Astrocyte (in vitro differentiated cells and primary cell): ENCODE data around the gene SLC12A3. TPM values are rescaled to one million over a fixed set of nuclear protein-coding genes. Genes with fewer than 3 reads are reported as not detected.

Experiments
- DNase-seq: peaks from one replicate; pipeline ENCODE4 v3.0.0-alpha.2; 2010; ENCODE audit warnings: low read depth
- FAIRE-seq: peaks from 2 replicates; lab custom pipeline; 2011; peaks lifted over from hg19 to GRCh38; lab: Jason Lieb, UNC
- H2AFZ ChIP-seq: 2 replicates; pipeline ENCODE4 v1.6.0; 2012; ENCODE audit warnings: low read depth, low read length, inconsistent platforms
- H3K27ac ChIP-seq: 2 replicates; pipeline ENCODE4 v1.5.1; 2011; ENCODE audit warnings: low read depth, low read length, inconsistent platforms
- H3K27me3 ChIP-seq: 2 replicates; pipeline ENCODE4 v1.6.0; 2011; ENCODE audit warnings: low read length, inconsistent platforms; ENCODE audit not compliant: insufficient read depth
- H3K36me3 ChIP-seq: 2 replicates; pipeline ENCODE4 v1.5.1; 2011; ENCODE audit warnings: low read length, inconsistent platforms; ENCODE audit not compliant: insufficient read depth
- H3K4me1 ChIP-seq: 2 replicates; pipeline ENCODE4 v1.5.1; 2011; ENCODE audit warnings: low read length, inconsistent platforms; ENCODE audit not compliant: insufficient read depth
- H3K4me2 ChIP-seq: 2 replicates; pipeline ENCODE4 v1.6.0; 2012; ENCODE audit warnings: low read length, inconsistent platforms
- H3K4me3 ChIP-seq: 2 replicates; pipeline ENCODE4 v1.5.1; 2011; ENCODE audit warnings: low read depth, mild to moderate bottlenecking, low read length, inconsistent platforms; ENCODE audit not compliant: insufficient read depth
- H3K79me2 ChIP-seq: 2 replicates; pipeline ENCODE4 v1.6.0; 2012; ENCODE audit warnings: mild to moderate bottlenecking, low read length, inconsistent platforms; ENCODE audit not compliant: insufficient read depth
- H3K9ac ChIP-seq: 2 replicates; pipeline ENCODE4 v1.6.0; 2012; ENCODE audit warnings: mild to moderate bottlenecking, low read length, inconsistent platforms
- H3K9me3 ChIP-seq: 2 replicates; pipeline ENCODE4 v1.5.1; 2012; ENCODE audit warnings: low read depth, mild to moderate bottlenecking, low read length, inconsistent platforms; ENCODE audit not compliant: insufficient read depth
- H4K20me1 ChIP-seq: 2 replicates; pipeline ENCODE4 v1.6.0; 2012; ENCODE audit warnings: low read length, inconsistent platforms; ENCODE audit not compliant: insufficient read depth
- H3K27ac Mint-ChIP-seq: one replicate; pipeline ENCODE4 v1.8.0; 2021; ENCODE audit warnings: mild to moderate bottlenecking, mixed read lengths; ENCODE audit not compliant: unreplicated experiment
- H3K27me3 Mint-ChIP-seq: one replicate; pipeline ENCODE4 v1.8.0; 2021; ENCODE audit warnings: low read depth, mixed read lengths; ENCODE audit not compliant: unreplicated experiment
- H3K36me3 Mint-ChIP-seq: one replicate; pipeline ENCODE4 v1.8.0; 2021; ENCODE audit warnings: low read depth, mixed read lengths; ENCODE audit not compliant: unreplicated experiment
- H3K4me1 Mint-ChIP-seq: one replicate; pipeline ENCODE4 v1.8.0; 2021; ENCODE audit warnings: low read depth, mixed read lengths; ENCODE audit not compliant: unreplicated experiment
- H3K4me3 Mint-ChIP-seq: one replicate; pipeline ENCODE4 v1.8.0; 2021; ENCODE audit warnings: mild to moderate bottlenecking, moderate library complexity, mixed read lengths; ENCODE audit not compliant: unreplicated experiment
- H3K9me3 Mint-ChIP-seq: one replicate; pipeline ENCODE4 v1.8.0; 2021; ENCODE audit warnings: mild to moderate bottlenecking, mixed read lengths; ENCODE audit not compliant: unreplicated experiment
- EZH2 ChIP-seq: IDR thresholded peaks from 2 replicates; pipeline ENCODE4 v1.6.1; 2012; ENCODE audit warnings: mild to moderate bottlenecking, low read length, inconsistent platforms; ENCODE audit not compliant: insufficient read depth
- total RNA-seq: library from RNA; stranded (reverse); gene quantifications from 2 replicates; pipeline ENCODE4 v1.2.1, GENCODE V29; 2021
- TF ChIP-seq, protein P1 (sequence below): IDR thresholded peaks from 2 replicates; pipeline ENCODE4 v1.5.1; 2011; ENCODE audit warnings: low read depth, mild to moderate bottlenecking, inconsistent platforms, low read length, moderate library complexity; ENCODE audit not compliant: insufficient read depth

Gene SLC12A3
- total RNA-seq, 1 donor from 2014 or later: 0.18 TPM

DNA sequence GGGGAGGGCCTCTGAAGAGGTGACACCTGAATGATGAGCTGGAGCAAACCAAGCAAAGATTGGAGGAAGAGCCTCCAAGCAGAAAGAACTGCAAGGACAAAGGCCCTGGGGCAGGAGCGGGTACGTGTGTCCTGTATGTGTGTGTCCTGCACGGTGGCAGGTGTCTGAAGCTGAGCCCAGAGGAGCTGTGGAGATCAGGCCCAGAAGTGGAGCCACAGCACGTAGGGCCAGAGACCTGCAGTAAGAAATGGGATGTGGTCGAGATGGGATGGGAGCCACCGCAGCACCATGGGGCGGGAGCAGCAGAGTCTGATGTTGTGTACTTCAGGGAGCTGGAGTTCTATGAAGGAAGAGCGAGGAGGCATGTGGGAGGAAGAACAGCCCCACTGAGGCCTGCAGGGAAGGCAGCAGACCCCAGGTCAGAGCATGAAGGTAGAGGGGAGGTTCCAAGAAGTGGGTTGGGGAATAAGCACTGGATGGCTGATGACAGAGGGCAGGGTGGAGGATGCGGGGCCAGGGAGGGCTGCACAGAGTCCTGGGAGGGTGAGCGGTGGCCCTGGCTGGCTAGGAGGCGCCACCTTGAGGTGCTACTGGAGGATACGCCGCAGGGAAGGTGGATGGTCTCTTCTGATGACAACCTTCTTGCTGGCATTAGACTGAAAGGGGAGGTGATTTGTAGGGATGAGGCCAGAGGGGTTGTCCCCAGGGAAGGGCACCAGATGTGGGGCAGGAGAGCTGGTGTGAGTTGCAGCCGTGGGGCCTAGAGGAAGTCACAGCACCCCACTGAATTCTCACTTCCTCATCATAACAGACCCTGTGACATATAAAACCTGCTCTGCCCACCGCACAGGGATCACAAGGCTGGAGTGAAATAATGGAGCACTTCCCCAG, 86.1 kb downstream of the SLC12A3 start:
- no peak overlapping the region for H3K27ac Mint-ChIP-seq
- peaks cover 3% of the 10 kb centered on the region for H3K36me3 ChIP-seq
- H3K27ac ChIP-seq: no peak overlapping the region
- H3K4me1 Mint-ChIP-seq: peaks cover 4% of the 10 kb centered on the region
- H3K9me3 Mint-ChIP-seq: no peaks in the 10 kb centered on the region
- TF ChIP-seq, protein P1, sequence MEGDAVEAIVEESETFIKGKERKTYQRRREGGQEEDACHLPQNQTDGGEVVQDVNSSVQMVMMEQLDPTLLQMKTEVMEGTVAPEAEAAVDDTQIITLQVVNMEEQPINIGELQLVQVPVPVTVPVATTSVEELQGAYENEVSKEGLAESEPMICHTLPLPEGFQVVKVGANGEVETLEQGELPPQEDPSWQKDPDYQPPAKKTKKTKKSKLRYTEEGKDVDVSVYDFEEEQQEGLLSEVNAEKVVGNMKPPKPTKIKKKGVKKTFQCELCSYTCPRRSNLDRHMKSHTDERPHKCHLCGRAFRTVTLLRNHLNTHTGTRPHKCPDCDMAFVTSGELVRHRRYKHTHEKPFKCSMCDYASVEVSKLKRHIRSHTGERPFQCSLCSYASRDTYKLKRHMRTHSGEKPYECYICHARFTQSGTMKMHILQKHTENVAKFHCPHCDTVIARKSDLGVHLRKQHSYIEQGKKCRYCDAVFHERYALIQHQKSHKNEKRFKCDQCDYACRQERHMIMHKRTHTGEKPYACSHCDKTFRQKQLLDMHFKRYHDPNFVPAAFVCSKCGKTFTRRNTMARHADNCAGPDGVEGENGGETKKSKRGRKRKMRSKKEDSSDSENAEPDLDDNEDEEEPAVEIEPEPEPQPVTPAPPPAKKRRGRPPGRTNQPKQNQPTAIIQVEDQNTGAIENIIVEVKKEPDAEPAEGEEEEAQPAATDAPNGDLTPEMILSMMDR: peak; percentile 41
- TF ChIP-seq EZH2: no peak
- no peak overlapping the region for H3K4me3 ChIP-seq
- peaks cover 5% of the 10 kb centered on the region for H3K36me3 Mint-ChIP-seq
- H3K4me2 ChIP-seq: no peak overlapping the region
- no peak overlapping the region for H3K9ac ChIP-seq
- no peaks in the 10 kb centered on the region for H3K27me3 ChIP-seq
- DNase-seq (no peak), FAIRE-seq (no peak)
- no peaks in the 10 kb centered on the region for H3K79me2 ChIP-seq
- no peaks in the 10 kb centered on the region for H3K9me3 ChIP-seq
- H3K4me3 Mint-ChIP-seq: peak overlapping the region; percentile 45
- no peaks in the 10 kb centered on the region for H3K27me3 Mint-ChIP-seq
- H2AFZ ChIP-seq: no peak overlapping the region
- peaks cover 24% of the 10 kb centered on the region for H4K20me1 ChIP-seq
- H3K4me1 ChIP-seq: no peaks in the 10 kb centered on the region

DNA sequence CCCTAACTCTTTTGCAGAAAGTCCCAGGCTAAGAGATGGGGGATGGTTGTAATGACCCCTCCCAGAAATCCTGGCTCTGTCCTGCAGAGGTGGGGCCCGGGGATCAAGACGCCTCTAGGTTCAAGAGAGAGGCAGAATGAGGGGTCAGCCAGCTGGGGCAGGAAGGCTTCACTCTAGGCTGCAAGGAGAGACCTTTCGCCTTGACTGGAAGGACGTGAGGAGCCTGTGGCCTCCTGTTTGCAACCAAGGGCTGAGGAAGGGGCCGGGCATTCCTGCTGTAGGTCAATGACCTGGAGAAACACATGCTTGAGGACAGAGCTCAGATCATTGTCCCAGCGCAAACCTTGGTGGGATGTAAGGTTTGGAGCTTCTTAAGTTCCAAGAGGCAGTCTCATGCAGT, 88.0 kb downstream of the SLC12A3 start:
- Histone ChIP-seq H3K4me2 (no peak overlapping the region), H3K27me3 (no peaks in the 10 kb centered on the region), H3K79me2 (no peaks in the 10 kb centered on the region), H3K4me3 (no peak overlapping the region), H2AFZ (no peak overlapping the region), H4K20me1 (peaks cover 12% of the 10 kb centered on the region), H3K9me3 (no peaks in the 10 kb centered on the region), H3K27ac (no peak overlapping the region), H3K4me1 (no peaks in the 10 kb centered on the region), H3K9ac (no peak overlapping the region), H3K36me3 (no peaks in the 10 kb centered on the region)
- no peaks in the 10 kb centered on the region for H3K36me3 Mint-ChIP-seq
- no peak for TF ChIP-seq EZH2
- TF ChIP-seq, protein P1: no peak
- no peaks in the 10 kb centered on the region for H3K9me3 Mint-ChIP-seq
- DNase-seq (no peak), FAIRE-seq (no peak)
- H3K4me1 Mint-ChIP-seq: no peaks in the 10 kb centered on the region
- no peak overlapping the region for H3K4me3 Mint-ChIP-seq
- no peak overlapping the region for H3K27ac Mint-ChIP-seq
- no peaks in the 10 kb centered on the region for H3K27me3 Mint-ChIP-seq

DNA sequence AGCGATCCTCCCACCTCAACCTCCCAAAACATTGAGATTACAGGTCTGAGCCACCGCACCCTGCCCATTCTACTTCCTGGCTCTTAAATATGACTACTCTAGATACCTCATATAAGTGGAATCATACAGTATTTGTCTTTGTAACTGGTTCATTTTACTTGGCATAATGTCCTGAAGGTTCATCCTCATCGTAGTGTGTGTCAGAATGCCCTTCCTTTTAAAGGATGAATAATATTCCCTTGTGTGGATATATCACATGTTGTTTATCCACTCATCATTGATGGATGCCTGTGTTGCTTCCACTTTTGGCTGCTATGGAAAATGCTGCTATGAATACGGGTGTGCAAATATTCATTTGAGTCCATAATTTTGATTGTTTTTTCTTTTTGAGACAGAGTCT, 91.1 kb downstream of the SLC12A3 start:
- Histone ChIP-seq H4K20me1 (no peaks in the 10 kb centered on the region), H3K4me1 (no peaks in the 10 kb centered on the region), H3K27ac (no peak overlapping the region), H3K36me3 (no peaks in the 10 kb centered on the region), H3K9ac (no peak overlapping the region), H2AFZ (no peak overlapping the region), H3K9me3 (no peaks in the 10 kb centered on the region), H3K79me2 (no peaks in the 10 kb centered on the region), H3K4me3 (no peak overlapping the region), H3K4me2 (no peak overlapping the region), H3K27me3 (no peaks in the 10 kb centered on the region)
- Mint-ChIP-seq H3K36me3 (no peaks in the 10 kb centered on the region), H3K27me3 (peaks cover 3% of the 10 kb centered on the region), H3K27ac (no peak overlapping the region), H3K4me1 (no peaks in the 10 kb centered on the region), H3K9me3 (no peaks in the 10 kb centered on the region), H3K4me3 (no peak overlapping the region)
- DNase-seq: no peak
- no peak for TF ChIP-seq EZH2
- TF ChIP-seq, protein P1: no peak
- peak; percentile 26 for FAIRE-seq
